Breast epithelium (tissue), 4 donors: ENCODE measurements around the gene SERPINB2. TPM values are rescaled to one million over a fixed set of nuclear protein-coding genes. Genes with fewer than 3 reads are reported as not detected.
A peak's percentile ranks its signal among the peaks of the same experiment; 100 is the strongest.

Experiments
- DNase-seq, 2 donors: peaks; one replicate each; pipeline ENCODE4 v3.0.0-alpha.2; 2019; ENCODE audit warnings: low spot score in 2 of 2
- H3K27ac ChIP-seq, 2 donors: fragments of 200-600 bp; sonication (generic) in 1 of 2; one replicate each; pipeline ENCODE4 v1.5.1; 2016 to 2019; ENCODE audit warnings: mild to moderate bottlenecking in 1 of 2
- H3K27me3 ChIP-seq, 2 donors: fragments of 200-600 bp; sonication (generic) in 1 of 2; one replicate each; pipeline versions ENCODE4 v1.5.1 to v1.6.0; 2017 to 2019; ENCODE audit warnings: control low read depth in 1 of 2, mild to moderate bottlenecking in 1 of 2
- H3K36me3 ChIP-seq: fragments of 200-600 bp; one replicate; pipeline ENCODE4 v1.5.1; 2019
- H3K4me1 ChIP-seq, 2 donors: fragments of 200-600 bp; sonication (generic); one replicate each; pipeline ENCODE4 v1.5.1; 2016 to 2019; ENCODE audit warnings: control low read depth in 1 of 2
- H3K4me3 ChIP-seq, 3 donors: fragments of 200-600 bp; sonication (generic); 1 replicate in 2 of 3; 2 replicates in 1 of 3; pipeline ENCODE4 v1.5.1; 2016 to 2019; ENCODE audit warnings: mild to moderate bottlenecking in 3 of 3, moderate library complexity in 2 of 3
- H3K9me3 ChIP-seq, 2 donors: fragments of 200-600 bp; sonication (generic) in 1 of 2; one replicate each; pipeline ENCODE4 v1.5.1; 2016 to 2019; ENCODE audit warnings: control low read depth in 1 of 2
- POLR2A ChIP-seq: fragments of 450-650 bp; IDR thresholded peaks from one replicate; pipeline ENCODE4 v1.6.1; 2016; ENCODE audit warnings: antibody characterized with exemption, mild to moderate bottlenecking, moderate library complexity
- POLR2AphosphoS5 ChIP-seq, 3 donors: sonication (generic); formaldehyde crosslinking; IDR thresholded peaks; one replicate each; pipeline ENCODE4 v1.6.1; 2017; ENCODE audit warnings: antibody characterized with exemption in 3 of 3
- intact Hi-C: fragments of 100-400 bp; cut with DNase I; formaldehyde crosslinking; loops from one replicate; pipeline ENCODE4 v1.15.1; 2023; ENCODE audit warnings: low total_unique reads
- total RNA-seq, 3 donors: library from RNA; depleted of rRNA; stranded (reverse); fragments of >200 nt; gene quantifications; one replicate each; pipeline ENCODE4 v1.1.0, GENCODE V29; 2016
- TF ChIP-seq, protein P1 (sequence below), 3 donors: fragments of 450-650 bp; IDR thresholded peaks; one replicate each; pipeline ENCODE4 v1.5.1; 2016 to 2017; ENCODE audit warnings: antibody characterized with exemption in 3 of 3, mild to moderate bottlenecking in 3 of 3, moderate library complexity in 3 of 3

The SERPINB2 gene, protein sequence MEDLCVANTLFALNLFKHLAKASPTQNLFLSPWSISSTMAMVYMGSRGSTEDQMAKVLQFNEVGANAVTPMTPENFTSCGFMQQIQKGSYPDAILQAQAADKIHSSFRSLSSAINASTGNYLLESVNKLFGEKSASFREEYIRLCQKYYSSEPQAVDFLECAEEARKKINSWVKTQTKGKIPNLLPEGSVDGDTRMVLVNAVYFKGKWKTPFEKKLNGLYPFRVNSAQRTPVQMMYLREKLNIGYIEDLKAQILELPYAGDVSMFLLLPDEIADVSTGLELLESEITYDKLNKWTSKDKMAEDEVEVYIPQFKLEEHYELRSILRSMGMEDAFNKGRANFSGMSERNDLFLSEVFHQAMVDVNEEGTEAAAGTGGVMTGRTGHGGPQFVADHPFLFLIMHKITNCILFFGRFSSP
- 10 to 100 TPM in 1 of 3 donors, under 1 TPM in 1, not detected in 1; 0.32 to 16.2 TPM for total RNA-seq

DNA sequence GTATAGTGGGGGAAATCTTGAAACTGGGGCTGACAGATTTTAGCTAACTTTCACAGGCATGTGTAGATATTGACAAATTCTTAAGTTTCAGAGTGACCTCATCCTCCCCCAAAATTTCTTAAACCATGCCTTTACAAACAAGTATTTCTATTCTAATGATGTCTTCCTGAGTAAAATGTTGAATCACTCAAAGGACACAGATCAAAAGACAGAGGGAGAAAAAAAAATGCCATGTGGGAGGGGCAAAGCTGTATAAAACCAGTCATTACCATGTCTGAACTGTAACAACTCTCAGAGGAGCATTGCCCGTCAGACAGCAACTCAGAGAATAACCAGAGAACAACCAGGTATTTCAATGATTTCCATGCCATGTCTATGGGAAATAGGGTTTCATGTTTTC is at the start of gene SERPINB2:
Gene SERPINB2 (plus strand): TSS at position 282 of the 400 bp plus-strand sequence. CDS start 3,740 bp downstream, outside the sequence.
- H3K36me3 ChIP-seq: no peaks in the 10 kb centered on the region
- no peaks in the 10 kb centered on the region for H3K9me3 ChIP-seq
- no peak for DNase-seq
- H3K27me3 ChIP-seq: no peaks in the 10 kb centered on the region
- H3K27ac ChIP-seq: no peak within 1 kb of the TSS
- no peak within 1 kb of the TSS for H3K4me3 ChIP-seq
- H3K4me1 ChIP-seq: no peaks in the 10 kb centered on the region
- TF ChIP-seq POLR2AphosphoS5 (IDR thresholded peaks at IDR 0.05): no peak
- intact Hi-C loops: no loop called here

DNA sequence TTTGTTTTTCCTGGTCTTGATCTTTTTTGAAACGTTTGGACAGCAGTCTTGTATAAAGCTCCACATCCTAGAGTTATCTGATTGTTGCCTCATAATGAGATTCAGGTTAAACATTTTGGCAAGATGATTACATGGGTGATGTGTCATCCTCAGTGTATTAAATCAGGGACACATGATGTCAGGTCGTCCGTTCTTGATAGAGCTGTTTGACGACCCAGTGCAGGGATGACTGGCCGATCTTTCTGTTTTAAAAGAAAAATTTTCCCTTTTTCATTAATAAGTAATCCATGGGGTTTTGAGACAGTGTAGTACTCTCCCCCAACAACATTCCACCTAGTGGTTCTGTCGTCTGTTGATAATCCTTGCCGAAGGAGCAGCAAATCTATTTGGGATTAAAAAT is 44.5 kb upstream of the SERPINB2 start:
- H3K4me1 ChIP-seq: no peaks in the 10 kb centered on the region
- no peaks in the 10 kb centered on the region for H3K27me3 ChIP-seq
- H3K36me3 ChIP-seq: no peaks in the 10 kb centered on the region
- DNase-seq: no peak
- no peak overlapping the region for H3K27ac ChIP-seq
- intact Hi-C loops: no loop called here
- no peak for TF ChIP-seq POLR2AphosphoS5 (IDR thresholded peaks at IDR 0.05)
- H3K4me3 ChIP-seq: no peak overlapping the region
- H3K9me3 ChIP-seq: no peaks in the 10 kb centered on the region

DNA sequence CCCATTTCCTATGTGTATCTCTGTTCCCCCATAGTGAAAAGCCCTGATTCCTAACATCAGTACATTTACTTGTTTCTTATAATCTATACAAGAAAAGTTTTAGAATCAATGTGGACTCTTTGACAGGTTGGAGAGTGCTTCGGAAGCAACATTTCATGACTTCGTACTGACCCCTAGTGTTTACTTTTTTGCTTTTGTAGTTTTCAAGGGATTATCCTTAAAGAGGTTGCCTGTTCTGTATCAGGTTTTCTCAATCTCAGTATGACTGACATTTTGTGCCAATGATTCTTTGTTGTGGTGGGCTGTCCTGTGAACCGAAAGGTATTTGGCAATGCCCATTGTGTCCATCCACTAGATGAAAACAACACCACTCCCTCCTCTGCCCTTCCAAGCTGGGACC is 43.3 kb upstream of the SERPINB2 start:
- intact Hi-C loops: no loop called here
- TF ChIP-seq, protein P1, sequence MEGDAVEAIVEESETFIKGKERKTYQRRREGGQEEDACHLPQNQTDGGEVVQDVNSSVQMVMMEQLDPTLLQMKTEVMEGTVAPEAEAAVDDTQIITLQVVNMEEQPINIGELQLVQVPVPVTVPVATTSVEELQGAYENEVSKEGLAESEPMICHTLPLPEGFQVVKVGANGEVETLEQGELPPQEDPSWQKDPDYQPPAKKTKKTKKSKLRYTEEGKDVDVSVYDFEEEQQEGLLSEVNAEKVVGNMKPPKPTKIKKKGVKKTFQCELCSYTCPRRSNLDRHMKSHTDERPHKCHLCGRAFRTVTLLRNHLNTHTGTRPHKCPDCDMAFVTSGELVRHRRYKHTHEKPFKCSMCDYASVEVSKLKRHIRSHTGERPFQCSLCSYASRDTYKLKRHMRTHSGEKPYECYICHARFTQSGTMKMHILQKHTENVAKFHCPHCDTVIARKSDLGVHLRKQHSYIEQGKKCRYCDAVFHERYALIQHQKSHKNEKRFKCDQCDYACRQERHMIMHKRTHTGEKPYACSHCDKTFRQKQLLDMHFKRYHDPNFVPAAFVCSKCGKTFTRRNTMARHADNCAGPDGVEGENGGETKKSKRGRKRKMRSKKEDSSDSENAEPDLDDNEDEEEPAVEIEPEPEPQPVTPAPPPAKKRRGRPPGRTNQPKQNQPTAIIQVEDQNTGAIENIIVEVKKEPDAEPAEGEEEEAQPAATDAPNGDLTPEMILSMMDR (IDR thresholded peaks at IDR 0.05): peak in 1 of 3 donors; percentile 11
- no peak for TF ChIP-seq POLR2A
- no peak overlapping the region for H3K27ac ChIP-seq
- H3K36me3 ChIP-seq: no peaks in the 10 kb centered on the region
- H3K4me3 ChIP-seq: no peak overlapping the region
- H3K27me3 ChIP-seq: no peaks in the 10 kb centered on the region
- H3K9me3 ChIP-seq: no peaks in the 10 kb centered on the region
- H3K4me1 ChIP-seq: no peaks in the 10 kb centered on the region
- no peak for DNase-seq

DNA sequence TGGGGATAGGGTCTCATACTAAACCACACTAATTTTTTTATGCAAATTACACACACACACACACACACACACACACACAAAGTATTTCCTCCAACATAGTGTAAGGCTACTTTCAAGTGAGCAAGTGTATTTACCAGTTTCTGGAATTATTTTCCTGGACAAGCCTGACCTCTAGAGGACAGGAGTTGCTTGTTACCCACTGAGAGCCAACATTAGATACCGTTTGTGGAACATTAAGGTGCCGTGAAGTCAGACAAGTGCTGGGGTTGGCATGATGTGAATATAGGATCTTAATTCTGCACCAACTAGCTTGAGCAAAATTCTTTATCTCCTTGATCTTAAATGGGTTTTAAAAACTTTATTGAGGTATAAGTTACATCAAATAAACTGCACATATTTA is 39.3 kb upstream of the SERPINB2 start:
- no peaks in the 10 kb centered on the region for H3K4me1 ChIP-seq
- no peaks in the 10 kb centered on the region for H3K27me3 ChIP-seq
- no peak for DNase-seq
- TF ChIP-seq, protein P1 (IDR thresholded peaks at IDR 0.05): peak in 2 of 3 donors; percentile 10 to 39
- no peak for TF ChIP-seq POLR2A
- intact Hi-C loops: no loop called here
- H3K4me3 ChIP-seq: no peak overlapping the region
- no peaks in the 10 kb centered on the region for H3K9me3 ChIP-seq
- no peaks in the 10 kb centered on the region for H3K36me3 ChIP-seq
- no peak overlapping the region for H3K27ac ChIP-seq

DNA sequence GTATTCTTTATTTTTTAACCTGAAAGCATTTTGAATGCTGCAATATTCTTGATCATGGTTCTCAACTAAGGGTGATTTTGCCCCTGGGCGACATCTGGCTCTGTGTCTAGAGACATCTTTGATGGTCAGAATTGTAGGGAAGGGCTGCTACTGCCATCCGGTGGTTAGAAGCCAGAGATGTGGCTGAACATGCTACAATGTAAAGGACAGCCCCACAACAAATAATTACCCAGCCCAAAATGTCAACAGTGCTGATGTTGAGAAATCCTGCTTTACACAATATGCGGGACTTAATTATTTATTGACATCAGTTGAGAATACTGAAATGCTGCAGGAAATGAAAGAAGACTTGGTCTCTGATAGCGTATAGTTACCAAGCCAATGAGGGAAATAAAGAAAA is 37.5 kb upstream of the SERPINB2 start:
- Histone ChIP-seq H3K9me3 (no peaks in the 10 kb centered on the region), H3K4me1 (no peaks in the 10 kb centered on the region), H3K27ac (no peak overlapping the region), H3K4me3 (no peak overlapping the region), H3K27me3 (no peaks in the 10 kb centered on the region), H3K36me3 (no peaks in the 10 kb centered on the region)
- no peak for TF ChIP-seq POLR2AphosphoS5 (IDR thresholded peaks at IDR 0.05)
- TF ChIP-seq, protein P1 (IDR thresholded peaks at IDR 0.05): peak in 1 of 3 donors; percentile 19
- intact Hi-C loops: no loop called here
- no peak for DNase-seq

DNA sequence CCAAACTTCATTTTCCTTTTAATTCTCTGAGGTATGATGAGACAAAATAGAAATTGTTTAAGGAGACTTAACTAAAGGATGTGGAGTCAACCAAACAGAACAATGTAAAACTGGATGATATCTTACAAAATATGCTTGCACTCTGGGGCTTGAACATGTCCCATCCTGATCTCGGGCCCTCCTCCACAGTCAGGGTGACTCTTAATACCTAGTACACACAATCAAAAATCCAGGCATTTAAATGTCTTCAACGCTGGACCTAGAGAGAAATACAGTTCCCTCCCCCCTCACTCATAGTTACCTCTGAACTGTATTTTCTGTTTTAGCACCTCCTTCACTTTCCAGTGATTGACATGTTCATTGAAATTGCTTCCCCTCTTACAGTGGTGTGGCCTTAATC is 36.9 kb upstream of the SERPINB2 start:
- TF ChIP-seq POLR2A: no peak
- no peak for TF ChIP-seq POLR2AphosphoS5 (IDR thresholded peaks at IDR 0.05)
- TF ChIP-seq, protein P1 (IDR thresholded peaks at IDR 0.05): no peak
- intact Hi-C loops: no loop called here
- H3K4me1 ChIP-seq: no peaks in the 10 kb centered on the region
- H3K9me3 ChIP-seq: no peaks in the 10 kb centered on the region
- H3K4me3 ChIP-seq: no peak overlapping the region
- no peak for DNase-seq
- no peaks in the 10 kb centered on the region for H3K36me3 ChIP-seq
- no peaks in the 10 kb centered on the region for H3K27me3 ChIP-seq
- no peak overlapping the region for H3K27ac ChIP-seq
